ENCODE data around the gene SS18.

Gene SS18, protein sequence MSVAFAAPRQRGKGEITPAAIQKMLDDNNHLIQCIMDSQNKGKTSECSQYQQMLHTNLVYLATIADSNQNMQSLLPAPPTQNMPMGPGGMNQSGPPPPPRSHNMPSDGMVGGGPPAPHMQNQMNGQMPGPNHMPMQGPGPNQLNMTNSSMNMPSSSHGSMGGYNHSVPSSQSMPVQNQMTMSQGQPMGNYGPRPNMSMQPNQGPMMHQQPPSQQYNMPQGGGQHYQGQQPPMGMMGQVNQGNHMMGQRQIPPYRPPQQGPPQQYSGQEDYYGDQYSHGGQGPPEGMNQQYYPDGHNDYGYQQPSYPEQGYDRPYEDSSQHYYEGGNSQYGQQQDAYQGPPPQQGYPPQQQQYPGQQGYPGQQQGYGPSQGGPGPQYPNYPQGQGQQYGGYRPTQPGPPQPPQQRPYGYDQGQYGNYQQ

GRCh38 chr18:26090130-26091046, at the start of gene SS18:
TSS of gene SS18 (minus strand) at chr18:26090613. CDS start at chr18:26090569, 44 bp downstream.
- Histone ChIP-seq H3K9me2 (replicated peaks; ENCODE audit: control insufficient read depth, low read length) (no peaks in the 10 kb centered on the region), H3K4me2 (ENCODE audit: low read length) (peak within 1 kb of the TSS; percentile 93)
- TF ChIP-seq CTCF (IDR thresholded peaks at IDR 0.05; ENCODE audit: low read depth, low read length, poor library complexity, severe bottlenecking) (no peak), EZH2phosphoT487 (IDR thresholded peaks at IDR 0.05; ENCODE audit: borderline replicate concordance, low read length) (no peak)

GRCh38 chr18:26135548-26135947, 45.1 kb upstream of the SS18 start:
- Histone ChIP-seq H3K9me3 (ENCODE audit: control insufficient read depth, insufficient read depth, low read length) (no peaks in the 10 kb centered on the region), H3F3A (ENCODE audit: control insufficient read depth, insufficient read depth) (peaks cover 4% of the 10 kb centered on the region), H3K4me3 (ENCODE audit: low read length) (peak overlapping the region; percentile 78)

More at GRCh38 chr18:26090130-26091046, at the start of gene SS18:
- Histone ChIP-seq H3K27ac (ENCODE audit: low read depth, low read length) (peak within 1 kb of the TSS; percentile 85), H3K79me2 (ENCODE audit: control insufficient read depth, low read length) (peaks cover 50% of the 10 kb centered on the region), H3K36me3 (ENCODE audit: control insufficient read depth, low read length) (peaks cover 47% of the 10 kb centered on the region), H3F3A (ENCODE audit: control insufficient read depth, insufficient read depth) (0 out of 2 replicates have a peak, but pooled peaks cover 2% of the 10 kb centered on the region), H3K9me3 (ENCODE audit: control insufficient read depth, insufficient read depth, low read length) (no peaks in the 10 kb centered on the region), H3K4me1 (ENCODE audit: control insufficient read depth, low read length) (peaks cover 42% of the 10 kb centered on the region), H3K4me3 (ENCODE audit: low read length) (peak within 1 kb of the TSS; percentile 91), H3K27me3 (ENCODE audit: control insufficient read depth, low read length) (no peaks in the 10 kb centered on the region), H4K20me1 (ENCODE audit: control insufficient read depth, insufficient read depth, low read depth, low read length) (peaks cover 17% of the 10 kb centered on the region; the same call in 1 of the 2 replicates)

GRCh38 chr18:26134107-26134506, 43.7 kb upstream of the SS18 start:
- Histone ChIP-seq H3F3A (ENCODE audit: control insufficient read depth, insufficient read depth) (peaks cover 4% of the 10 kb centered on the region), H3K4me2 (ENCODE audit: low read length) (peak overlapping the region; percentile 65), H3K4me1 (ENCODE audit: control insufficient read depth, low read length) (peaks cover 42% of the 10 kb centered on the region), H3K36me3 (ENCODE audit: control insufficient read depth, low read length) (peaks cover 9% of the 10 kb centered on the region), H3K9me2 (replicated peaks; ENCODE audit: control insufficient read depth, low read length) (no peaks in the 10 kb centered on the region), H4K20me1 (ENCODE audit: control insufficient read depth, insufficient read depth, low read depth, low read length) (no peaks in the 10 kb centered on the region), H3K27me3 (ENCODE audit: control insufficient read depth, low read length) (no peaks in the 10 kb centered on the region), H3K27ac (ENCODE audit: low read depth, low read length) (peak overlapping the region; percentile 87), H3K4me3 (ENCODE audit: low read length) (peak overlapping the region; percentile 78), H3K9me3 (ENCODE audit: control insufficient read depth, insufficient read depth, low read length) (no peaks in the 10 kb centered on the region), H3K79me2 (ENCODE audit: control insufficient read depth, low read length) (peaks cover 39% of the 10 kb centered on the region)
- TF ChIP-seq EZH2phosphoT487 (IDR thresholded peaks at IDR 0.05; ENCODE audit: borderline replicate concordance, low read length) (no peak), CTCF (IDR thresholded peaks at IDR 0.05; ENCODE audit: low read depth, low read length, poor library complexity, severe bottlenecking) (no peak)

More at GRCh38 chr18:26135548-26135947, 45.1 kb upstream of the SS18 start:
- H3K27ac ChIP-seq (ENCODE audit: low read depth, low read length) = peak overlapping the region; percentile 87
- no peaks in the 10 kb centered on the region for H3K9me2 ChIP-seq (replicated peaks; ENCODE audit: control insufficient read depth, low read length)
- peak overlapping the region; percentile 65 for H3K4me2 ChIP-seq (ENCODE audit: low read length)
- peaks cover 42% of the 10 kb centered on the region for H3K4me1 ChIP-seq (ENCODE audit: control insufficient read depth, low read length)
- peaks cover 52% of the 10 kb centered on the region for H3K79me2 ChIP-seq (ENCODE audit: control insufficient read depth, low read length)
- H4K20me1 ChIP-seq (ENCODE audit: control insufficient read depth, insufficient read depth, low read depth, low read length) = no peaks in the 10 kb centered on the region
- peaks cover 17% of the 10 kb centered on the region for H3K36me3 ChIP-seq (ENCODE audit: control insufficient read depth, low read length)
- TF ChIP-seq CTCF (IDR thresholded peaks at IDR 0.05; ENCODE audit: low read depth, low read length, poor library complexity, severe bottlenecking) = no peak
- no peak for TF ChIP-seq EZH2phosphoT487 (IDR thresholded peaks at IDR 0.05; ENCODE audit: borderline replicate concordance, low read length)
- H3K27me3 ChIP-seq (ENCODE audit: control insufficient read depth, low read length) = no peaks in the 10 kb centered on the region

Measured in DOHH2 (cell line).